HG03159 (cell line): ENCODE results near the gene SLAMF6.
"Not testable (repeated sequence)": the region's sequence is repeated elsewhere in the genome, so short reads cannot be mapped to it uniquely, and the experiment has no call there.

Source experiments
- ATAC-seq: cut with Tn5 transposase; IDR thresholded peaks from one replicate; pipeline ENCODE4 v1.9.1; 2021; ENCODE audit warnings: mild to moderate bottlenecking, moderate library complexity; ENCODE audit not compliant: unreplicated experiment

The SLAMF6 gene

GRCh38 chr1:160544647-160545046 is 21.6 kb upstream of the SLAMF6 start:
- no peak for ATAC-seq

GRCh38 chr1:160542303-160542945 is 19.4 kb upstream of the SLAMF6 start:
- no peak for ATAC-seq

- no peak for ATAC-seq
These were observed 18.7 kb upstream of the SLAMF6 start for GRCh38 chr1:160541622-160542302.

- no peak for ATAC-seq
These were observed 17.8 kb upstream of the SLAMF6 start for GRCh38 chr1:160540859-160541233.

GRCh38 chr1:160539990-160540858 is 17.2 kb upstream of the SLAMF6 start:
- ATAC-seq, result peak; percentile 89

- no peak for ATAC-seq
These were observed 16.6 kb upstream of the SLAMF6 start for GRCh38 chr1:160539684-160539989.

GRCh38 chr1:160538985-160539651 is 16.1 kb upstream of the SLAMF6 start:
- no peak for ATAC-seq

GRCh38 chr1:160537714-160538665 is 14.9 kb upstream of the SLAMF6 start:
- ATAC-seq, result no peak

GRCh38 chr1:160534823-160535605 is 12.0 kb upstream of the SLAMF6 start:
- no peak for ATAC-seq

- not testable (repeated sequence) for ATAC-seq
These were observed 9.4 kb upstream of the SLAMF6 start for GRCh38 chr1:160532557-160532813.

GRCh38 chr1:160531809-160532556 is 8.9 kb upstream of the SLAMF6 start:
- ATAC-seq, result not testable (repeated sequence)

GRCh38 chr1:160529401-160529952 is 6.4 kb upstream of the SLAMF6 start:
- not testable (repeated sequence) for ATAC-seq

GRCh38 chr1:160523789-160524188 is 734 bp upstream of the SLAMF6 start:
- not testable (repeated sequence) for ATAC-seq

- no peak for ATAC-seq
These were observed 919 bp downstream of the SLAMF6 start for GRCh38 chr1:160522136-160522535.

GRCh38 chr1:160521554-160521953 is 1.5 kb downstream of the SLAMF6 start:
- ATAC-seq, result no peak

GRCh38 chr1:160520999-160521398 is 2.1 kb downstream of the SLAMF6 start:
- no peak for ATAC-seq

GRCh38 chr1:160520582-160520981 is 2.5 kb downstream of the SLAMF6 start:
- ATAC-seq, result no peak

GRCh38 chr1:160519642-160520435 is 3.2 kb downstream of the SLAMF6 start:
- ATAC-seq, result peak; percentile 40
